HG03064 (cell line): ENCODE data around the gene FAHD2A.
"Not testable (repeated sequence)": the region's sequence is repeated elsewhere in the genome, so short reads cannot be mapped to it uniquely, and the experiment has no call there.

Experiments
- ATAC-seq: cut with Tn5 transposase; IDR thresholded peaks from one replicate; pipeline ENCODE4 v1.9.1; 2021; ENCODE audit warnings: low read depth; ENCODE audit not compliant: unreplicated experiment

Gene FAHD2A

GRCh38 chr2:95375532-95376150 is 26.9 kb upstream of the FAHD2A start:
- no peak for ATAC-seq

DNA sequence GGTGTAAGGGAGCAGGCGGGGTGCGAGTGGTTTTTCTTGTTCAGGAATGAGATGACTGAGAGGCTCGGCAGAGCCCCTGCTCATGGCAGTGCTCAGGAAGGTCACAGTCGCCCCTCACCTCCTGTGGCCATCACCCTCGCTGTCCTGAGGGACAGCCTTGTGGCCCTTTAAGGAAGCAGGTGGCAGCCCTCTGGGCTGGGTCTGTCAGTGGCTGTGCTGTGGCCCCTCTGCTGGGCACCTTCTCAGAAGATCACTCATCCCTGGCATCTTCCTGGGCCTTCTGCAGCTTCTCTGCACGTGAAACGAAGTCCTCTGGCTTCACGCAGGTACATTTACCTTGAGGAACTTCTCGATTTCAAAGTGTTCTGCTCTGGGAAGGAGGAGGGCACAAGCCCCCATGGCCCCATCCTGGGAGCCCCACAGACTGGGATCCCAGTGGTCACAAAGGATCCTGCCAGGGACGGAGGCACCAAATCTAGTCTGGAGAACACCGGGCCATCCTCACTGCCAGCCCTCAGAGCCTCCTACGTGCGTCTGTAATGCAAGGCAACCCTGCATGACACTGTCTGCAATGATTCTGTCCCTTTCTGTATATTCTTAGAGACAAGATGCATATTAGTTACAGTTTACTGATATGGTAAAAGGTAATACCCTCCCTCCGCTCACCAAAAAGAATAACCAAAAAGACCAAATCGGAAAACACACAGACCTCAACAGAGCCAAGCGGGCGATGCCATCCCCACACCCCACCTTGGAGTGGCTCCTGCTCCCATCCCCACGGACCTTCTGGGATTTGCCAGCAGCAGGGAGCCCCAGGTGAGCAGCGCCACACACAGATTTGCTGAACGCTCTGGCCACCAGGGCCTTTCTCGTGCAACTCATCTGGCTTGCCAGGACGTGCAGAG is 25.9 kb upstream of the FAHD2A start:
- ATAC-seq, result no peak

DNA sequence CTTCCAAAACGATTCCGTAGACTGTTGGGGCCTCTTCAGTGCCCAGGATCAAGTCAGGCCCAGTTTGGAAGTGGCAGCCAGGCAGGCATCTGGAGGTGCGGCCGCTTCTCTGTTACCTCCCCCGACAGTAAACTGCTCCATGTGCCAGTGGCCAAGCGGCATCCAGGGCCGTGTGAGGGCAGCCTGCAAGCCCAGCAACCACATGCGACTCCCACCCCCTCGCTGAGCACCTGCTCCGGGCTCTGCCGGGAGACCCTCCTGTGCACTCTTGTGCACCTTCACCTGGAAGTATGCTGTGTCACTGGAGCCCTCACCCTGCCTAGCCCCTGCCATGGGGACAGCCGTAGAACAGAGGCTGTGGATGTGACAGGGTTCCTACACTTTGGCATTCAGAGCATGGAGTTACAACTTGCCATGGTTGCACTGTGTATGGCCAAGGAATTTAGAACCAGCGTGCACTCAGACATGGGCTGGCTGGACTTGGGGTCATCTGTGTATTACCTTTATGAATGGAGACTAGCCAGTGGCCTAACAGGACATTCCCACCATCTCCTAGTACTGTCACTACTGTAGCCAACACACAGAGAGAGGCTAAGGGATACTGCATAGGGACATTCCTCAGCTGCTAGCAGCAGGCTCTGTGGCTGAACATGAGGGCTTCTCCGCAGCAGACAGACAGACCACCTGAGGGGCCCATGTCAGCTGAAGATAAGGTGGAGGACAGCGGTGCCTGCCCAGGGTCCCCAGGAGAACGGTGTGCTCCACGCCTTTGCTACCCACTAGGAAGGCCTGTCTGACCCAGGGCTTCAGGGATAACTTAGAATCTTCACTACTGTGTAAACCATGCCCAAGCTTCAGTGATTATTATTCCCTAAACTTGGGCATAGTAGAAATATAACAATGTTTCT is 25.0 kb upstream of the FAHD2A start:
- no peak for ATAC-seq

GRCh38 chr2:95378281-95378680 is 24.2 kb upstream of the FAHD2A start:
- ATAC-seq, result not testable (repeated sequence)

DNA sequence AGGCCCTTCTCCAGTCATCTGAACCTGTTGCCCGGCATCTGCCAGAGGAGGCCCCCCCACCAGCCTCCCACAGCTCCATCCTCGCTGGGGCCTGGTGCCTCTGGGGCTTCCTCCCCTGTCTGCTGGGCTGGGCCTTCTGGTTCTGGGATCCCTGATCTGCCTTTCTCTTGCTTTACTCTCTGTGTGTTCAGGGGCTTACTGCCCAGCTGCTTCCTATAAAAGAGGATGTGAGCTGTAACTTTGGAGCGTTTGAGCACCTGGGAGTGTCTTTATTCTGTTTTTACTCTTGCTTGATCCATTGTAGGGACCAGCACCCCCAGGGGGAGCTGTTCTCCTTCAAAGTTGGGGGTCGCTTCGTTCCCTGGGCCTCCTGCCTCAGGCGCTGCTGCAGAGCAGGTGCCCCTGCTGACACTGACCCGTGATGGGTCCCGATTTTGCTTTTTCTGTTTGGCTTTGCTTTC is 23.1 kb upstream of the FAHD2A start:
- ATAC-seq, result no peak

GRCh38 chr2:95380280-95380679 is 22.2 kb upstream of the FAHD2A start:
- ATAC-seq, result no peak

GRCh38 chr2:95380731-95381130 is 21.8 kb upstream of the FAHD2A start:
- ATAC-seq, result no peak

- ATAC-seq, result no peak
Measured at GRCh38 chr2:95381212-95382191, 21.0 kb upstream of the FAHD2A start.

DNA sequence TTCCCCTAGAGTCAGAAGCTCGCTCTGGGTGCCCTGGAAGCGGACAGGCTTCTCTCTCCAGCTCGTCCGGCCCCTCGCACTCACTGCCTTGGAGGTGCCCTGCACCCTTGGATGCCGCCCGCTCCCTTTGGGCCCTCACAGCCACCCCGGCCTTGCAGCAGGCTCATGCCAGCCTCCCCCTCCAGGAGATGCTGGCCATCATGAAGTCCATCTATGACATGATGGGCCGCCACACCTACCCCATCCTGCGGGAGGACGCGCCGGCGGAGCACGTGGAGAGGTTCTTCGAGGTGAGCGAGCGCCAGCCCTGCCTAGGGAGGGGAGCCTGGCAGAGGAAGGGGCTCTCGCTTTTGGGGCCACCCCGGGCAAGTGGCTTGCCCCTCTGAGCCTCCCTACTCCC is 20.3 kb upstream of the FAHD2A start:
- ATAC-seq, result no peak

DNA sequence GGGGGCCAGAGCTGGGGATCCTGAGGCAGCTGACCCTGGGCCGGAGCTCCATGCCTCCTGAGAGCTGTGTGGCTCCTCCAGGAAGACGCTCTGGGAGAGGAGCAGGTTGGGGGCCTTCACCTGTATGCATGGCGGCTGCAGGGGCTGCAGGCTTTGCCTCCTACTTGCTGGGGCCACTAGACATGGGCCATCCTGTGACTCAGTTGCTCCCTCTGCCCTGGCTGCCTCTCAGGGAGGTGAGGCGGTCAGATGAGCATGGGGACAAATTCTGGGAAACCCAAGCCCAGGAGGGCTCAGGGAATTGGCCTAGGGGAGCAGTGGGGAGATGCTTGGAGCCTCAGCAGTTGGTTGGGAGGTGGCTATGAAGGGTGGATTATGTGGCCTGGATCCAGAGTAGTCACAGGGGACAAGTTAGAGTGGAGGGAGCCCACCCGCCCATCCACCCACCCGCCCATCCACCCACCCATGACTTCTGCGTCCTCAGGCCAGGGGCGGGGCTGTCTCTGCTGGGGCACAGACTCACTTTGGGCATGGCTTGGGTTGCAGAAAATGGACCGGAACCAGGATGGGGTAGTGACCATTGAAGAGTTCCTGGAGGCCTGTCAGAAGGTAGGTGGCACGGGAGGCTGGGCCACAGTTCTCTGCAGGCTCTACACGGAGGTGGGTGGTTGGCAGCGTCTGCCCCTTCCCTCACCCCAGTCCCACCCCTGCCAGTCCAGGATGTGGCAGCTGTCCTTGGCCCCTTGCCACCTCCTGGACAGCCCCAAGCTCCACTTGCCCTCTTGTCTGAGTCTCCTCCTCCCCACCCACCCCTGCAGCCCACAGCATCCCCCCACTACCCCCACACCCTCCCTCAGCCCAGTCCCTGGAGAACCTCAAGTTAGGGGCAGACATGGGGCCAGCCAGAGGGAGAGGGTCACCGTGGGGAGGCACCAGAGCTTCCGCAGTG is 19.5 kb upstream of the FAHD2A start:
- ATAC-seq, result no peak

DNA sequence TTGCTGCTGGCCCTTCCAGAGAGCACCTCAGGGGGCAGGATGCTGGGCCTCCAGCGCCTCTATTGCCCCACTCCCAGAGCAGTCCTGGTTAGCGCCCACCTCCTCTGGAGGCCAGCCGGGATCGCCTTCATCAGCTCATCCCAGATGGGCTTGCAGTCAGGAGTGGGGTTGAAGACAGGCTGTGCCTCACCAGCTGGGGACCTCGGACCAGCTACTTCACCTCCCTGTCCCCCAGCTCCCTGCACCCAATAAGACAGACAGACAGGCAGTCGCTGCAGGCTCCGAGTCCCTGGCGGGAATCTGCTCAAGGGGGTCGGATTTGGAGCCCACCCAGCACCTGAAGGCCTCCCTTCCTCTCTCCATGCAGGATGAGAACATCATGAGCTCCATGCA is 18.9 kb upstream of the FAHD2A start:
- no peak for ATAC-seq

- ATAC-seq, result no peak
Measured at GRCh38 chr2:95384854-95385569, 17.5 kb upstream of the FAHD2A start.

DNA sequence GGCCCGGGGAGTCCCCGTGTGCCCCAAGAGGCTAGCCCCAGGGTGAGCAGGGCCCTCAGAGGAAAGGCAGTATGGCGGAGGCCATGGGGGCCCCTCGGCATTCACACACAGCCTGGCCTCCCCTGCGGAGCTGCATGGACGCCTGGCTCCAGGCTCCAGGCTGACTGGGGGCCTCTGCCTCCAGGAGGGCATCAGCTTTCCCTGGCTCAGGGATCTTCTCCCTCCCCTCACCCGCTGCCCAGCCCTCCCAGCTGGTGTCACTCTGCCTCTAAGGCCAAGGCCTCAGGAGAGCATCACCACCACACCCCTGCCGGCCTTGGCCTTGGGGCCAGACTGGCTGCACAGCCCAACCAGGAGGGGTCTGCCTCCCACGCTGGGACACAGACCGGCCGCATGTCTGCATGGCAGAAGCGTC is 16.9 kb upstream of the FAHD2A start:
- ATAC-seq, result no peak

DNA sequence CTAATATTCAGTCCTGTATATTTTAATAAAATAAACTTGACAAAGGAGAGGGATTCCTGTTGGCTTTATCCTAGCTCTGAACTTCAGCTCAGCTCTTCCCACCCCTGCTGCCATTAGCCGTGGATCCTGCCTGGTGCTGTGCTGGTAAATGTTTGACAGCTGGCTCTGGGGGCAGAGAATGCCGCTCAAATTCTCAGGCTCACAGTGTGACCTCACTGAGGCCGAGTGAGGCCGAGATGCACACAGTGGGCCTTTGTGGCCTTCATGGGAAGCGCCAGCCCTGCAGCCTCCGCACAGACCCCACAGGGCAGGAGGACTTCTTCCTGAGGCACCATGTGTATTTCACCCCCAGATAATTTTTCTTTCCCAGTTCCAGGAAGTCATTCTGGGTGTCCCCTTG is 16.5 kb upstream of the FAHD2A start:
- no peak for ATAC-seq

DNA sequence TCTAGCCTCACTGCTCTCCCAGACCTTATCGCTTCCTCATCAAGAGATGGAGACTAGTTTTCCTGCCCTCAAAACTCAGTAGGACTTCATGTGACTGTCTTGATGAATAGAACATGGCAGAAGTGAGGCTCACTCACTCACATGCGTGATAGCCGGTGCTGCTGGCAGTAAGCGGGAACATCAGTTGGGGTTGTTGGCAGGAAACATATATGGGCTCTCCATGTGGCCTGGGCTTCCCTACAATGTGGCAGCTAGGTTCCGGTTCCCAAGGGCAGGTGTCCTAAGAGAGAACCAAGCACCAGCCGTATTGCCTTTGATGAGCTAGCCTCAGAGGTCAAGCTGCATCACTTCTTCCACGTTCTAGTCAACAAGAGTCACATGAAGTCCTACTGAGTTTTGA is 15.2 kb upstream of the FAHD2A start:
- ATAC-seq, result no peak

- ATAC-seq, result no peak
Measured at GRCh38 chr2:95388091-95388692, 14.3 kb upstream of the FAHD2A start.

- ATAC-seq, result no peak
Measured at GRCh38 chr2:95388856-95389244, 13.7 kb upstream of the FAHD2A start.
